Psoas muscle (tissue), 8 donors: ENCODE data around the gene DAB2IP. TPM values are rescaled to one million over a fixed set of nuclear protein-coding genes. Genes with fewer than 3 reads are reported as not detected.
"Not testable (repeated sequence)": the region's sequence is repeated elsewhere in the genome, so short reads cannot be mapped to it uniquely, and the experiment has no call there.

Source experiments
- ATAC-seq, 4 donors: fragments of 200-7000 bp; cut with Tn5 transposase; one replicate each; pipeline ENCODE4 v1.9.1; 2020; ENCODE audit warnings: moderate library complexity in 3 of 4, mild to moderate bottlenecking in 2 of 4
- DNase-seq, 2 donors: peaks; one replicate each; pipeline ENCODE4 v3.0.0-alpha.2; 2020
- H3K27ac ChIP-seq: fragments of 200-600 bp; one replicate; pipeline ENCODE4 v1.8.0; 2022
- H3K27me3 ChIP-seq, 3 donors: fragments of 200-600 bp in 1 of 3; one replicate each; pipeline versions ENCODE4 v1.6.1 to v1.8.0; 2013 to 2022; ENCODE audit warnings: low read length in 2 of 3, mild to moderate bottlenecking in 2 of 3, moderate library complexity in 1 of 3; ENCODE audit not compliant: insufficient read depth in 3 of 3
- H3K36me3 ChIP-seq, 2 donors: fragments of 200-600 bp in 1 of 2; one replicate each; pipeline versions ENCODE4 v1.6.1 to v1.8.0; 2013 to 2022; ENCODE audit warnings: low read depth in 1 of 2, mild to moderate bottlenecking in 1 of 2, moderate library complexity in 1 of 2; ENCODE audit not compliant: insufficient read depth in 1 of 2
- H3K4me1 ChIP-seq: fragments of 200-600 bp; one replicate; pipeline ENCODE4 v1.8.0; 2022
- H3K4me3 ChIP-seq: fragments of 200-600 bp; one replicate; pipeline ENCODE4 v1.8.0; 2022; ENCODE audit warnings: mild to moderate bottlenecking
- H3K9me3 ChIP-seq: fragments of 200-600 bp; one replicate; pipeline ENCODE4 v1.8.0; 2022
- CTCF ChIP-seq: fragments of 200-600 bp; IDR thresholded peaks from one replicate; pipeline ENCODE4 v1.8.0; 2022; ENCODE audit warnings: antibody characterized with exemption
- WGBS, 3 donors: extraction: QIAGEN DNeasy Blood & Tissue Kit; methylation state at CpG; one replicate each; pipeline versions ENCODE4 v1.1.6 to v1.1.7; 2013; 5-methylcytosine and 5-hydroxymethylcytosine counted together
- intact Hi-C, 2 donors: fragments of 100-400 bp; cut with DNase I; formaldehyde crosslinking; loops; one replicate each; pipeline versions ENCODE4 v1.11.0 to v1.14.2; 2022
- polyA plus RNA-seq, 3 donors: library from polyadenylated mRNA; stranded (reverse); fragments of 200-250 nt; gene quantifications; one replicate each; pipeline ENCODE4 v1.2.3, GENCODE V29; 2013
- total RNA-seq, 4 donors: library from RNA; stranded (reverse); fragmentation: NEBNext Ultra II Directional in 2 of 4; extraction: Animal tissue kit (Norgen Biotek cat#: 25700) in 2 of 4; gene quantifications; one replicate each; pipeline versions ENCODE4 v1.2.1 to v1.2.4, GENCODE V29; 2021 to 2023
- donor health status: healthy with polysubstance abuse.
- donor health status: DM: no; HTN: no; CAD: no; lungs with moderate emphysema.
- donor health status: Bipolar disorder and iron deficiency.
- donor health status: healthy.
- donor health status: DM: yes; HTN: yes; CAD: no.
- donor health status: DM: no; HTN: no; CAD: no.
- donor health status: DM: no; HTN: no; CAD: no.
- donor health status: DM: yes; HTN: yes; CAD: no.

Gene DAB2IP
- total and polyA plus RNA-seq, 7 donors = 14.1 to 66.2 (median 33.4) TPM

GRCh38 chr9:121786543-121786948 lies 135.1 kb downstream of the DAB2IP start:
- DNase-seq = no peak
- H3K4me1 ChIP-seq = no peaks in the 10 kb centered on the region
- WGBS, 3 donors = 89 to 91% (median 90%) methylated on average over 5 of the region's 5 CpGs
- TF ChIP-seq CTCF = no peak
- ATAC-seq = peak in 1 of 4 donors; percentile 16
- no peaks in the 10 kb centered on the region for H3K27me3 ChIP-seq
- H3K9me3 ChIP-seq = no peaks in the 10 kb centered on the region
- peaks cover 0 to 44% of the 10 kb centered on the region in 2 donors for H3K36me3 ChIP-seq
- intact Hi-C loops = no loop called here
- no peak overlapping the region for H3K27ac ChIP-seq
- H3K4me3 ChIP-seq = no peak overlapping the region

DNA sequence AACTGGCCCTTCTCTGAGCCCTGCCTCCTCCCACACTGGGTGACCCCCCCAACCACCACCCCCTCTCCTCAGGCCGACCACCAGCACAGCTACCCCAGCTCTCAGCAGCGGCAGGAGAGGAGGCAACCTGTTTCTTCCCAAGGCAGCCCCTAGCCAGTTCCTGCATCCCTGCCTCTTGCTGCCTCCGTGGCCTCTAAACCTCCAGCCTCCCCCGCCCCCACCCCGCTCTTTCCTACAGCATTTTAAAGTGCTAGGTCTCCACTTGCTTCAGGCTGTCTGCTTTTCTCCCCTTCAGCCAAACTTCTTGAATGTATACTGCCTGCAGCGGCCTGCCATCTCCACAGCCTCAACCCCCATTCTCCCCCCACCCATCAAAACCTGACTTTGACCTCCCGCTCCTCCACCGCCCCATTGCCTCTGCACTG lies 135.6 kb downstream of the DAB2IP start:
- DNase-seq (no peak), ATAC-seq (no peak)
- H3K9me3 ChIP-seq = no peaks in the 10 kb centered on the region
- peaks cover 0 to 40% of the 10 kb centered on the region in 2 donors for H3K36me3 ChIP-seq
- intact Hi-C loops = no loop called here
- no peaks in the 10 kb centered on the region for H3K4me1 ChIP-seq
- H3K27ac ChIP-seq = no peak overlapping the region
- TF ChIP-seq CTCF = no peak
- WGBS, 3 donors = 83 to 86% (median 84%) methylated on average over 8 of the region's 8 CpGs
- no peaks in the 10 kb centered on the region for H3K27me3 ChIP-seq
- H3K4me3 ChIP-seq = no peak overlapping the region

DNA sequence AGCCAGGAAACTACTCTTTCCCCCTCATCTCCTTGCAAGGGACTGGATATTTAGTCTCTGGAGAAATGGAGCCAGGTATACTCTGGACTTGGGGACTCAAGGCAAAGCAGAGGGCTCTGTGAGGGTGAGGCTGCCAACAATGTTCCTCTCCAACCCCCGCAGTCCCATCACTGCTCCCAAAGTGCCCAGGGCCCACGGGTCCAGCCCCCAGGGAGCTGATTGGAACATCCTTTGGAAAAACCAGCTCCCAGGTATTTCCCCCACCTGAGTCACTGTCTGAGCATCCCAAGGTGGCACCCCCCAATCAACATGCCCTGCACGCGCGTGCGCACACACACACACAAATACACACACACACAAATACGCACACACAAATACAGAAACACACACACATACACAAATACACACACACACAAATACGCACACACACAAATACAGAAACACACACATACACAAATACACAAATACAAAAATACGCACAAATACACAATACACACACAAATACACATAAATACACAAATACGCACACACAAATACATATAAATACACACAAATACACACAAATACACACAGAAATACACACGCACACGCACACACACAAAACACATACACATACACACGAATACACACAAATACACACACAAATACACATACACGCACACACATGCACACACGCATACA lies 137.4 kb downstream of the DAB2IP start:
- ATAC-seq (peak in 3 of 4 donors; percentile 22 to 39 (median 24)), DNase-seq (no peak)
- H3K27ac ChIP-seq = no peak overlapping the region
- intact Hi-C loops = no loop called here
- H3K4me3 ChIP-seq = no peak overlapping the region
- peaks cover 0 to 22% of the 10 kb centered on the region in 2 donors for H3K36me3 ChIP-seq
- WGBS, 3 donors = 89 to 94% (median 91%) methylated on average over 15 of the region's 15 CpGs
- H3K9me3 ChIP-seq = no peaks in the 10 kb centered on the region
- no peaks in the 10 kb centered on the region for H3K27me3 ChIP-seq
- H3K4me1 ChIP-seq = no peaks in the 10 kb centered on the region
- no peak for TF ChIP-seq CTCF

GRCh38 chr9:121790841-121791240 lies 139.4 kb downstream of the DAB2IP start:
- intact Hi-C loops = no loop called here
- Histone ChIP-seq H3K4me3 (no peak overlapping the region), H3K36me3 (peaks cover 0 to 5% of the 10 kb centered on the region in 2 donors), H3K4me1 (no peaks in the 10 kb centered on the region), H3K9me3 (no peaks in the 10 kb centered on the region), H3K27me3 (no peaks in the 10 kb centered on the region), H3K27ac (no peak overlapping the region)
- ATAC-seq (no peak), DNase-seq (no peak)
- WGBS, 3 donors = 75 to 91% (median 87%) methylated on average over 8 to 14 of the region's 14 CpGs
- no peak for TF ChIP-seq CTCF

DNA sequence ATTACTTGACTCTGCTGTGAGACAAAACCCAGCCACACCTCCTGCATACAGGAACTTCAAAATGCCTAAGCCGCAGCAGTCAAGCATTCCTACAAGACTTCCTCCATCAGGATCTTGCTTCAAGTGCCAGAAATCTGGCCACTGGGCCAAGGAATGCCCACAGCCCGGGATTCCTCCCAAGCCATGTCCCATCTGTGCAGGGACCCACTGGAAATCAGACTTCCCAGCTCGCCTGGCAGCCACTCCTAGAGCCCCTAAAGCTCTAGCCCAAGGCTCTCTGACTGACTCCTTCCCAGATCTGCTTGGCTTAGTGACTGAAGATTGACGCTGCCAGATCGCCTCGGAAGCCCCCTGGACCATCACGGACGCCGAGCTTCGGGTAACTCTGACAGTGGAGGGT lies 141.0 kb downstream of the DAB2IP start:
- intact Hi-C loops, H3K27ac ChIP-seq, H3K9me3 ChIP-seq, H3K4me3 ChIP-seq, H3K4me1 ChIP-seq, H3K36me3 ChIP-seq, DNase-seq, ATAC-seq, H3K27me3 ChIP-seq: not testable (repeated sequence)
- WGBS, 3 donors = 89 to 94% (median 89%) methylated on average over 9 to 10 of the region's 10 CpGs

GRCh38 chr9:121794334-121794733 lies 142.9 kb downstream of the DAB2IP start:
- H3K36me3 ChIP-seq, H3K27me3 ChIP-seq, H3K4me1 ChIP-seq, intact Hi-C loops, DNase-seq, H3K4me3 ChIP-seq, H3K27ac ChIP-seq, ATAC-seq, H3K9me3 ChIP-seq: not testable (repeated sequence)
- WGBS, 3 donors = 70 to 76% (median 72%) methylated on average over 6 of the region's 6 CpGs
